Measurements from ENCODE around the gene NDRG2.

The NDRG2 gene

DNA sequence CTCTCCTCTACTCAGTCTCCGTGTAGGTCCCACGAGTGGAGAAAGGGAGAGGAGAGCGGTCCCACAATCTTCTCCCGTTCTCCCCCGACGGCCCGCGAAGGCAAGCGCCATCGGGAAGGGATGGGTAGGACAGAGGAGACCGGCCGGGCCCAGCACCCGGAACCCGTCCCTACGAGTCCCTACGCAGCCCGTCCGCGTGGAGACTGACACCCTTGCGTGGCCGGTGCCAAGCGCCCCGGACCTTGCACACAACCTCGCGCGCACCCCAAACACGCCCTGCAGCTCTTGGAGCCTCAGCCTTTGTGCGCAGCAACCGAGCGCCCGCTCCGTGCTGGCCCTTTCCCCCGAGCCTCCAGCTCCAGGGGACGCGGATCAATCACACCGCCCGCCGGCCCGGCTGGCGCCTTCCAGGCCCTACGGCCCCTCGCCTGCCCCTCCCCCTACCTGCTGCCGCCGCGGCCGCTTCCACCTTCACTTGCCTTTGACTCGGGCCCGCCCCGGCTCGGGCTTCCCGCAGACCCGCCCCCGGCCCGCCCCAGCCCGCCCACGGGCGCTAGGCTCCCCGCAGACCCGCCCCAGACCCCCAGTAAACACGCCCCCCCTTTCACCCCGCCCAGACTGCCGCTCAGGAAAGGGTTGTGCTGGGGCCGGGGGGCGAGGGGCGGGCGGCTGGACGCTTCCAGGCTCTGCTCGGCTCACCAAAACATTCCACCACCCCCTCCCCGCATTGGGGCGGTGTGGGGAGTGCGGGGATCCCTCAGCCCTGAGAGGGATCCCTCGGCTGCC lies at the start of gene NDRG2:
TSS of gene NDRG2 (minus strand) at position 477 of the 786 bp plus-strand sequence. CDS start 1,746 bp downstream, outside the sequence.
- H3K4me3 ChIP-seq (ENCODE audit: low read length): peak within 1 kb of the TSS; percentile 56; the same call in 1 of the 2 replicates
- no peaks in the 10 kb centered on the region for H3K9me3 ChIP-seq (ENCODE audit: control insufficient read depth, insufficient read depth, low read length)
- WGBS (ENCODE audit: insufficient coverage, insufficient read length): no CpG with 5 or more reads among the region's 72 CpGs
- no peaks in the 10 kb centered on the region for H3K36me3 ChIP-seq (ENCODE audit: control insufficient read depth, insufficient read depth, low read length)
- no peaks in the 10 kb centered on the region; the same call in 1 of the 2 replicates for H3K27me3 ChIP-seq (ENCODE audit: control insufficient read depth, insufficient read depth, low read length)
- DNase-seq (ENCODE audit: low read depth, low spot score): no peak
- H3K4me1 ChIP-seq (ENCODE audit: control insufficient read depth, insufficient read depth, low read length): peaks cover 10% of the 10 kb centered on the region
- H3K27ac ChIP-seq (ENCODE audit: low read length): no peak within 1 kb of the TSS

GRCh38 chr14:21073921-21074320 lies 49.1 kb upstream of the NDRG2 start:
- H3K36me3 ChIP-seq (ENCODE audit: control insufficient read depth, insufficient read depth, low read length): peaks cover 26% of the 10 kb centered on the region
- H3K4me1 ChIP-seq (ENCODE audit: control insufficient read depth, insufficient read depth, low read length): peaks cover 4% of the 10 kb centered on the region; the same call in 1 of the 2 replicates
- H3K27ac ChIP-seq (ENCODE audit: low read length): no peak overlapping the region
- no peaks in the 10 kb centered on the region for H3K27me3 ChIP-seq (ENCODE audit: control insufficient read depth, insufficient read depth, low read length)
- DNase-seq (ENCODE audit: low read depth, low spot score): no peak
- WGBS (ENCODE audit: insufficient coverage, insufficient read length): no CpG with 5 or more reads among the region's 9 CpGs
- H3K9me3 ChIP-seq (ENCODE audit: control insufficient read depth, insufficient read depth, low read length): no peaks in the 10 kb centered on the region
- no peak overlapping the region for H3K4me3 ChIP-seq (ENCODE audit: low read length)

DNA sequence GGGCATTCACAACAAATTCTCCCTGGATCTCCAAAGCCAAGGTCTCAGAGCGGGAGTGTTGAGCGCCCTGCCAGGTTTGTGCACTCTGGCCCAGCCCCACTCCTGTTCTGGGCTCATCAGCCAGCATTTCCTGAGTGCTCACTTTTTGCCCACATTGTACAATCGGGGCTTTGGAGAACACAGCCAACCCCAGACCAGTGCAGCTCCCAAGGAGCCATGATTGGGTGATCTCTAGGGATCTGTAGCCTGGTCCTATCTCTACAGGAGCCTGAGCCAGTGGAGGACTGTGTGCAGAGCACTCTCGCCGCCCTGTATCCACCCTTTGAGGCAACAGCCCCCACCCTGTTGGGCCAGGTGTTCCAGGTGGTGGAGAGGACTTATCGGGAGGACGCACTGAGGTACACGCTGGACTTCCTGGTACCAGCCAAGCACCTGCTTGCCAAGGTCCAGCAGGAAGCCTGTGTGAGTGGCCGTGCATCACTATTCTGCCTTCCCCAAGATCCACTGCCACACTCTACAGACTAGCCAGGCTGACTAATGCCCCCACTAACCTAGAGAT lies 48.0 kb upstream of the NDRG2 start:
- H3K9me3 ChIP-seq (ENCODE audit: control insufficient read depth, insufficient read depth, low read length): no peaks in the 10 kb centered on the region
- no CpG with 5 or more reads among the region's 9 CpGs for WGBS (ENCODE audit: insufficient coverage, insufficient read length)
- peaks cover 4% of the 10 kb centered on the region; the same call in 1 of the 2 replicates for H3K4me1 ChIP-seq (ENCODE audit: control insufficient read depth, insufficient read depth, low read length)
- no peak overlapping the region for H3K4me3 ChIP-seq (ENCODE audit: low read length)
- peaks cover 17% of the 10 kb centered on the region for H3K36me3 ChIP-seq (ENCODE audit: control insufficient read depth, insufficient read depth, low read length)
- no peak overlapping the region for H3K27ac ChIP-seq (ENCODE audit: low read length)
- no peak for DNase-seq (ENCODE audit: low read depth, low spot score)
- no peaks in the 10 kb centered on the region; the same call in 1 of the 2 replicates for H3K27me3 ChIP-seq (ENCODE audit: control insufficient read depth, insufficient read depth, low read length)

DNA sequence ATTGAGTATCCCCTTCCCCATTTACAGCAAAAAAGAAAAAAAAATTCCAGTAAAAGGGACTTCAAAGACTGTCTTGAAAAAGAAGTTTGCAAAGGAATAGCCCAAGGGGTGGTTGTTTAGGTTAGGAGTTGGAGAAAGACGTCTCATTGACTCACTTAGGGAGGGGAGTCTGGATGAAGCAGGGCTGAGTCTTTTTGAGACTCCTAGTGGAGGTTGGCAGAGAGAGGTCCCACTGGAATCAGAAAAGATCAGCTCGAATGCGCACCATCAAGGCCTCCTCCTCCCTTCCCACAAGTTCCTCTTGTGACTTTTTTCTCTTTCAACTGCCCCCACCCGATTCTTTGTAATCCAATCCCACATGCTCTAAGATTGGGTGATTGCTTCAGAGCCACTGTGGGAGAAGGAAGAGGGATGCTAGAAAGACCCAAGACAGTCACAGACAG lies 47.2 kb upstream of the NDRG2 start:
- H3K9me3 ChIP-seq (ENCODE audit: control insufficient read depth, insufficient read depth, low read length): no peaks in the 10 kb centered on the region
- no peak overlapping the region for H3K27ac ChIP-seq (ENCODE audit: low read length)
- H3K4me1 ChIP-seq (ENCODE audit: control insufficient read depth, insufficient read depth, low read length): peaks cover 4% of the 10 kb centered on the region; the same call in 1 of the 2 replicates
- no CpG with 5 or more reads among the region's 4 CpGs for WGBS (ENCODE audit: insufficient coverage, insufficient read length)
- H3K4me3 ChIP-seq (ENCODE audit: low read length): no peak overlapping the region
- no peak for DNase-seq (ENCODE audit: low read depth, low spot score)
- H3K27me3 ChIP-seq (ENCODE audit: control insufficient read depth, insufficient read depth, low read length): no peaks in the 10 kb centered on the region; the same call in 1 of the 2 replicates
- peaks cover 17% of the 10 kb centered on the region for H3K36me3 ChIP-seq (ENCODE audit: control insufficient read depth, insufficient read depth, low read length)

GRCh38 chr14:21071225-21072030 lies 46.6 kb upstream of the NDRG2 start:
- WGBS (ENCODE audit: insufficient coverage, insufficient read length): no CpG with 5 or more reads among the region's 37 CpGs
- no peaks in the 10 kb centered on the region; the same call in 1 of the 2 replicates for H3K27me3 ChIP-seq (ENCODE audit: control insufficient read depth, insufficient read depth, low read length)
- H3K9me3 ChIP-seq (ENCODE audit: control insufficient read depth, insufficient read depth, low read length): no peaks in the 10 kb centered on the region
- H3K27ac ChIP-seq (ENCODE audit: low read length): peak overlapping the region; percentile 35
- H3K4me3 ChIP-seq (ENCODE audit: low read length): peak overlapping the region; percentile 77; the same call in 1 of the 2 replicates
- H3K36me3 ChIP-seq (ENCODE audit: control insufficient read depth, insufficient read depth, low read length): peaks cover 17% of the 10 kb centered on the region
- peaks cover 4% of the 10 kb centered on the region; the same call in 1 of the 2 replicates for H3K4me1 ChIP-seq (ENCODE audit: control insufficient read depth, insufficient read depth, low read length)
- no peak for DNase-seq (ENCODE audit: low read depth, low spot score)

DNA sequence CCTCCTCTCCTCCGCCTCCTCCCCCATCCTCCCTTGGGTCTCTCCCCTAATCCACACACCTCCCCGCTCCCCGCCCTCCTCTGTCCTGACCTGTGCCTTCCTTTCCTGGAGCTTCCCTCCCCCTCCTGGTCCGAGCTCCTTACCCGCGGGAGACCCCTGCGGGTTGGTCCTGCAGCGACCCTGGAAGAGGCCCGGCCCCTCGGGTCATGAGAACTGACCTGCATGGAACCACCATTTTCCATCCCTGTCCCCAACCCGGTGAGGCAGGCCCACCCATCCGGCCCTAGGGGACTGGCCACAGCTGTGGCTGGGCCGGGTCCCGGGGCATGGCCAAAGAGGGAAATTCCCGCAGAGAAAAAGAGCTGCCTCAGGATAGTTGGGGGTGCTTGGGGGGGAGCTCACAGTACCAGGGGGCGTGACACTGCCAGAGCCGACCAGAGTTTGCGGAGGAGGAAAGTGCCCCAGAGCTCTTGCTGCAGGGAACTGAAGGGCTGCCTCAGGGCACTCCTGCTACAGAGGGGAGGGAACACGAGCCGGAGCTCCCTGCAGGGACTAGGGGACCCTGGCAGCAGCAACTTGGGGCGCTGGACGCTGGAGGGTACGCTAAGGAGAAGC lies 45.9 kb upstream of the NDRG2 start:
- Histone ChIP-seq H3K9me3 (ENCODE audit: control insufficient read depth, insufficient read depth, low read length) (no peaks in the 10 kb centered on the region), H3K27ac (ENCODE audit: low read length) (peak overlapping the region; percentile 35), H3K36me3 (ENCODE audit: control insufficient read depth, insufficient read depth, low read length) (peaks cover 15% of the 10 kb centered on the region), H3K27me3 (ENCODE audit: control insufficient read depth, insufficient read depth, low read length) (no peaks in the 10 kb centered on the region; the same call in 1 of the 2 replicates), H3K4me1 (ENCODE audit: control insufficient read depth, insufficient read depth, low read length) (peaks cover 4% of the 10 kb centered on the region; the same call in 1 of the 2 replicates), H3K4me3 (ENCODE audit: low read length) (peak overlapping the region; percentile 77)
- no peak for DNase-seq (ENCODE audit: low read depth, low spot score)
- WGBS (ENCODE audit: insufficient coverage, insufficient read length): no CpG with 5 or more reads among the region's 23 CpGs

- Histone ChIP-seq H3K27ac (ENCODE audit: low read length) (peak within 1 kb of the TSS; percentile 35), H3K4me1 (ENCODE audit: control insufficient read depth, insufficient read depth, low read length) (peaks cover 4% of the 10 kb centered on the region; the same call in 1 of the 2 replicates), H3K36me3 (ENCODE audit: control insufficient read depth, insufficient read depth, low read length) (peaks cover 9% of the 10 kb centered on the region), H3K27me3 (ENCODE audit: control insufficient read depth, insufficient read depth, low read length) (no peaks in the 10 kb centered on the region; the same call in 1 of the 2 replicates), H3K9me3 (ENCODE audit: control insufficient read depth, insufficient read depth, low read length) (no peaks in the 10 kb centered on the region), H3K4me3 (ENCODE audit: low read length) (peak within 1 kb of the TSS; percentile 77)
- DNase-seq (ENCODE audit: low read depth, low spot score): no peak
- WGBS (ENCODE audit: insufficient coverage, insufficient read length): no CpG with 5 or more reads among the region's 63 CpGs
Measured at GRCh38 chr14:21070083-21070609, 45.3 kb upstream of the NDRG2 start, which contains the start of gene ARHGEF40. TSS of gene ARHGEF40 (plus strand) at chr14:21070304. CDS start at chr14:21070397, 93 bp downstream.

- Histone ChIP-seq H3K4me1 (ENCODE audit: control insufficient read depth, insufficient read depth, low read length) (peaks cover 4% of the 10 kb centered on the region; the same call in 1 of the 2 replicates), H3K9me3 (ENCODE audit: control insufficient read depth, insufficient read depth, low read length) (no peaks in the 10 kb centered on the region), H3K4me3 (ENCODE audit: low read length) (peak overlapping the region; percentile 77; the same call in 1 of the 2 replicates), H3K27ac (ENCODE audit: low read length) (no peak overlapping the region), H3K36me3 (ENCODE audit: control insufficient read depth, insufficient read depth, low read length) (peaks cover 8% of the 10 kb centered on the region; the same call in 1 of the 2 replicates), H3K27me3 (ENCODE audit: control insufficient read depth, insufficient read depth, low read length) (no peaks in the 10 kb centered on the region; the same call in 1 of the 2 replicates)
- DNase-seq (ENCODE audit: low read depth, low spot score): no peak
- WGBS (ENCODE audit: insufficient coverage, insufficient read length): no CpG with 5 or more reads among the region's 40 CpGs
Measured at GRCh38 chr14:21069388-21070082, 44.7 kb upstream of the NDRG2 start.

Measured in iPS DF 6.9 (cell line).